Stimulated activated memory B cell treated with anti-CD40 and anti-IgM and Interleukin-4, amounts not matched to agents 10 μg/mL and 1 μg/mL and 100 μg/mL, for 72 hours (primary cell): Measurements from ENCODE around the gene RPL39L.
A peak's percentile ranks its signal among the peaks of the same experiment; 100 is the strongest.
"Not testable (repeated sequence)": the region's sequence is repeated elsewhere in the genome, so short reads cannot be mapped to it uniquely, and the experiment has no call there.

Experiments used
- ATAC-seq: fragments of 150-1000 bp; cut with Tn5 transposase; 2 replicates; pipeline ENCODE4 v1.10.0; 2021
- H3K27ac Mint-ChIP-seq: one replicate; pipeline ENCODE4 v1.8.0; 2022; ENCODE audit warnings: mild to moderate bottlenecking, mixed read lengths
- H3K27me3 Mint-ChIP-seq: one replicate; pipeline ENCODE4 v1.8.0; 2022; ENCODE audit warnings: mixed read lengths
- H3K36me3 Mint-ChIP-seq: one replicate; pipeline ENCODE4 v1.8.0; 2022; ENCODE audit warnings: mixed read lengths
- H3K4me1 Mint-ChIP-seq: one replicate; pipeline ENCODE4 v1.8.0; 2022; ENCODE audit warnings: mixed read lengths
- H3K4me3 Mint-ChIP-seq: one replicate; pipeline ENCODE4 v1.8.0; 2022; ENCODE audit warnings: mild to moderate bottlenecking, moderate library complexity, mixed read lengths
- H3K9me3 Mint-ChIP-seq: one replicate; pipeline ENCODE4 v1.8.0; 2022; ENCODE audit warnings: mixed read lengths

Gene RPL39L

DNA sequence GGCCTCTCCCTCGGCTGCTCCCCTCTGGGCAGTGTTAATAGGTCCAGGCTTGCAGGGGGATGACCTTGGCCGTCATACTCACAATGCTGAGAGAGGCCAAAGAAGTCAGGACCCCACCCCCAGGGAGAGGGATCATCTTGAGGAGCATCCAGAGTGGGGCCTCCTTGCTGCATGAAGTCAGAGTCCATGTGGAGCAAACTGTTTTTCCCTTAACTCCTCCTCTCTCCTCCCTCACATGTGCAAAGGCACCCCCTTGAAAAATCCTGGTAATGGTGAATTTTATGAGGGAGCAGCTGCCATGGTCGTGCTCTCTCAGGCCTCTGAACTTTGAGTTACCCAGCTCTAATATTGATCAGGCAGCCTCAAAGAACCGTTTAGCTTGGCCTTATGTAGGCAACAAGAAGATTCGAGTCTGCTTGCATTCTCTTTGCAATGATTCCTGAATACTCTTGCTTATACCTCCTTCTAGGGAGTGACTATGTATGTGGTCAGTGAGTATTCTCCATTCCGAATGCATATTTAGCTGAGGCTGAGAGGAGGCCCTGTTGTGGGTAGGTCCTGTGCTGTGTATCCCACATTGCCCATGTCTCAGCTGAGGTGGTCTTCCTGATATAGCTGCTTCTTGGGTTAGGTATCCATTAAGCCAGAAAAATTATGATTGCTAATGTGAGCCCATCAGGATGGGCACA lies 23.1 kb upstream of the RPL39L start:
- ATAC-seq, result no peak
- Mint-ChIP-seq H3K27me3 (peaks cover 7% of the 10 kb centered on the region), H3K9me3 (peaks cover 2% of the 10 kb centered on the region), H3K4me3 (no peak overlapping the region), H3K4me1 (no peaks in the 10 kb centered on the region), H3K27ac (peak overlapping the region; percentile 1), H3K36me3 (no peaks in the 10 kb centered on the region)

- ATAC-seq, result no peak
- Mint-ChIP-seq H3K9me3 (peaks cover 2% of the 10 kb centered on the region), H3K27ac (peak overlapping the region; percentile 1), H3K4me3 (no peak overlapping the region), H3K4me1 (no peaks in the 10 kb centered on the region), H3K36me3 (no peaks in the 10 kb centered on the region), H3K27me3 (peaks cover 7% of the 10 kb centered on the region)
Observed at GRCh38 chr3:187161556-187161955, 22.3 kb upstream of the RPL39L start.

DNA sequence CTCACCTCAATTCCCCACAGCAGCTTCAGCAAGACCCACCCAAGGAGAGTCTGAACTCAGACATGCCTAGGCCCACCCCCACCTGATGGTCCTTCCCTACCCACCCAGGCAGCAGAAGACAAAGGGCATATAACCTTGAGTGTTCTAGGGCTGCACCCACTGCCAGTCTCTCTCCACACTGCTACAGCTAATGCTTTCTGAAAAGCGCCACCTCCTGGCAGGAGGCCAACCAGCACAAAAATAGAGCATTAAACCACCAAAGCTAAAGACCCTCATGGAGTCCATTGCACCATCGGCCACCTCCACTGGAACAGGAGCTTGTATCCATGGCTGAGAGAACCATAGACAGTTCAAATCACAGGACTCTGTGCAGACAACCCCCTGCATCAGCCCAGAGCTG lies 11.3 kb upstream of the RPL39L start:
- H3K4me3 Mint-ChIP-seq, result no peak overlapping the region
- peaks cover 12% of the 10 kb centered on the region for H3K4me1 Mint-ChIP-seq
- H3K27me3 Mint-ChIP-seq, result no peaks in the 10 kb centered on the region
- peaks cover 9% of the 10 kb centered on the region for H3K9me3 Mint-ChIP-seq
- ATAC-seq, result peak; percentile 57
- no peak overlapping the region for H3K27ac Mint-ChIP-seq
- peaks cover 8% of the 10 kb centered on the region for H3K36me3 Mint-ChIP-seq

DNA sequence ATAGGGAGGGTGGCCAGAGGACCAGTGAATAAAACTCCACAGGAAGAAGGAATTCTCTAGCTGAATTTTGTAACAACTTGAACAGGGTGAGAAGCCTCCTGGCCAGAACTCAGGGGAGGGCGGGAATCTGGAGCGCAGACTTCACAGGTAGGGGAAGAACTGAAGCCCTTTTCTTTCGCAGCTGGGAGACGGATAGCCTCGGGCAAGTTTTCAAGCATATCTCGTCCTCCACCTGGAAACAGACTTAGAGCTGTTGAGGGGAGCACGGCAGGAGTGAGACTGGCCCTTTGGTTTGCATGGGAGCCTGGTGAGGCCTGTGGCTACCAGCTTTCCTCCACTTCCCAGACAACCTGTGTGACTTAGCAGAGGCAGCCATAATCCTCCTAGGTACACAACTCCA lies 10.9 kb upstream of the RPL39L start:
- peaks cover 12% of the 10 kb centered on the region for H3K4me1 Mint-ChIP-seq
- peaks cover 9% of the 10 kb centered on the region for H3K36me3 Mint-ChIP-seq
- ATAC-seq, result no peak
- no peak overlapping the region for H3K4me3 Mint-ChIP-seq
- no peak overlapping the region for H3K27ac Mint-ChIP-seq
- H3K27me3 Mint-ChIP-seq, result no peaks in the 10 kb centered on the region
- peaks cover 10% of the 10 kb centered on the region for H3K9me3 Mint-ChIP-seq

GRCh38 chr3:187146389-187146788 lies 7.1 kb upstream of the RPL39L start:
- Mint-ChIP-seq H3K4me3 (no peak overlapping the region), H3K9me3 (peaks cover 26% of the 10 kb centered on the region)
- no peak for ATAC-seq

GRCh38 chr3:187145149-187145895 lies 6.0 kb upstream of the RPL39L start:
- no peak for ATAC-seq
- Mint-ChIP-seq H3K27me3 (no peaks in the 10 kb centered on the region), H3K36me3 (peaks cover 22% of the 10 kb centered on the region), H3K27ac (no peak overlapping the region), H3K4me3 (no peak overlapping the region), H3K9me3 (peaks cover 26% of the 10 kb centered on the region), H3K4me1 (peaks cover 7% of the 10 kb centered on the region)

More at GRCh38 chr3:187146389-187146788, 7.1 kb upstream of the RPL39L start:
- Mint-ChIP-seq H3K27me3 (no peaks in the 10 kb centered on the region), H3K27ac (no peak overlapping the region), H3K4me1 (peaks cover 12% of the 10 kb centered on the region), H3K36me3 (peaks cover 22% of the 10 kb centered on the region)

DNA sequence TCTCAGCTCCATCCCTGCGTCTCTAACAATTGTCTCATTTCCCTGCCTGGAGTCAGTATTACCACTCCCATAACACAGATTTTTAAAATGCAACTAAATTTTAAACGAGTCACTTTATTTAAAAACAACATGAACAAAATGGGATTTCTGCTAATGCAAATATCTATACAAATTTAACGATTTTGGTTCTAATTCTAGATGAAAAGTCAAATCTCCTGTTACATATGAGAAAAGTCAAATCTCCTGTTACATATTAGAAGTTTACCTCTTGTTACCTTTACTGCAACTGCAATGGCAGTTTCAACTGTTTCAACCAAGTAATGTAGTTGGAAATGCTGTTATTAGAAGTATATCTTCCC lies 578 bp upstream of the RPL39L start:
- Mint-ChIP-seq H3K4me3 (peak overlapping the region; percentile 88), H3K4me1 (peaks cover 13% of the 10 kb centered on the region), H3K27me3 (no peaks in the 10 kb centered on the region), H3K9me3 (peaks cover 21% of the 10 kb centered on the region), H3K27ac (peak overlapping the region; percentile 98), H3K36me3 (peaks cover 20% of the 10 kb centered on the region)
- ATAC-seq, result no peak

DNA sequence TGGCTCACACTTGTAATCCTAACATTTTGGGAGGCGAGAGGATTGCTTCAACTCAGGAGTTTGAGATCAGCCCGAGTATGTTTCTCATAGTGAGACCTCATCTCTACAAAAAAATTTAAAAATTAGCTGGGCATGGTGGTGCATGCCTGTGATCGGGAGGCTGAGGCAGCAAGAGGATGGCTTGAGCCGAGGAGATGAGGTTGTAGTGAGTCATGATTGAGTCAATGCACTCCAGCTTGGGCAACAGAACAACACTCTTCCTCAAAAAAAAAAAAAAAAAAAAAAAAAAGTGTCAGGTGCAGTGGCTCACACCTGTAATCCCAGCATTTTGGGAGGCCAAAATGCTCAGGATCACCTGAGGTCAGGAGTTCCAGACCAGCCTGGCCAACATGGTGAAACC lies 2.4 kb downstream of the RPL39L start:
- H3K4me3 Mint-ChIP-seq, result no peak overlapping the region
- H3K9me3 Mint-ChIP-seq, result peaks cover 14% of the 10 kb centered on the region
- no peak for ATAC-seq
- H3K27ac Mint-ChIP-seq, result no peak overlapping the region
- no peaks in the 10 kb centered on the region for H3K27me3 Mint-ChIP-seq
- H3K36me3 Mint-ChIP-seq, result peaks cover 28% of the 10 kb centered on the region
- H3K4me1 Mint-ChIP-seq, result peaks cover 24% of the 10 kb centered on the region

- Mint-ChIP-seq H3K27ac (no peak overlapping the region), H3K4me3 (no peak overlapping the region), H3K36me3 (peaks cover 28% of the 10 kb centered on the region), H3K27me3 (no peaks in the 10 kb centered on the region), H3K9me3 (peaks cover 12% of the 10 kb centered on the region), H3K4me1 (peaks cover 24% of the 10 kb centered on the region)
- ATAC-seq, result no peak
Observed at GRCh38 chr3:187136337-187136736, 3.0 kb downstream of the RPL39L start.

DNA sequence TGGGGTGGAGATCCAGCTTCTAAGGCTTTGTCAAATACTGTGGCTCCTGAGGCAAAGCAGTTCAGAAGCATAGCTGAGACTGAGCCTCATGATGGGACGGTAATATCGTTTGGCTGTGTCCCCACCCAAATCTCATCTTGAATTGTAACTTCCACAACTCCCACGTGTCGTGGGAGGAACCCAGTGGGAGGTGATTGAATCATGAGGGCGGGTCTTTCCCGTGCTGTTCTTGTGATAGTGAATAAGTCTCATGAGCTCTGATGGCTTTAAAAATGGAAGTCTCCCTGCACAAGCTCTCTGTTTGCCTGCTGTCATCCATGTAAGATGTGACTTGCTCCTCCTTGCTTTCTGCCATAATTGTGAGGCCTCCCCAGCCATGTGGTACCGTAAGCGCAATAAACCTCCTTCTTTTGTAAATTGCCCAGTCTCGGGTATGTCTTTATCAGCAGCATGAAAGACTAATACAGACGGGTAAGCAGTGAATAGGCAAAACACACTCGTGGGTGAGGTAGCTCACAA lies 4.1 kb downstream of the RPL39L start:
- not testable (repeated sequence) for ATAC-seq, H3K4me3 Mint-ChIP-seq, H3K27ac Mint-ChIP-seq, H3K27me3 Mint-ChIP-seq
- Mint-ChIP-seq H3K4me1 (peaks cover 34% of the 10 kb centered on the region), H3K36me3 (peaks cover 34% of the 10 kb centered on the region), H3K9me3 (peaks cover 16% of the 10 kb centered on the region)

DNA sequence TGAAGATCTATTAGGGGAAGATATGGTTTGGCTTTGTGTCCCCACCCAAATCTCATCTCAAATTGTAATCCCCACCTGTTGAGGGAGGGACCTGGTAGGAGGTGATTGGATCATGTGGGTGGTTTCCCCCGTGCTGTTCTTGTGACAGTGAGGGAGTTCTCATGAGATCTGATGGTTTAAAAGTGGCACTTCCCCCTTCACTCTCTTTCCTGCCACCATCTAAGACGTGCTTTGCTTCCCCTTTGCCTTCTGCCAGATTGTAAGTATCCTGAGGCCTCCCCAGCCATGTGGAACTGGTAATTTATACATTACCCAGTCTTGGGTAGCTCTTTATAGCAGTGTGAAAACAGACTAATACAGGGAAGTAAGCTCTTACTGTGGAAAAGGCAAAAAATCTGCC lies 6.1 kb downstream of the RPL39L start:
- Mint-ChIP-seq H3K27ac (peak overlapping the region; percentile 66), H3K4me1 (peaks cover 26% of the 10 kb centered on the region), H3K9me3 (peaks cover 16% of the 10 kb centered on the region), H3K36me3 (peaks cover 36% of the 10 kb centered on the region)
- H3K4me3 Mint-ChIP-seq, ATAC-seq, H3K27me3 Mint-ChIP-seq: not testable (repeated sequence)

- peaks cover 16% of the 10 kb centered on the region for H3K9me3 Mint-ChIP-seq
- no peak for ATAC-seq
- H3K4me1 Mint-ChIP-seq, result peaks cover 26% of the 10 kb centered on the region
- H3K36me3 Mint-ChIP-seq, result peaks cover 36% of the 10 kb centered on the region
- H3K27ac Mint-ChIP-seq, result peak overlapping the region; percentile 66
- H3K4me3 Mint-ChIP-seq, result no peak overlapping the region
- no peaks in the 10 kb centered on the region for H3K27me3 Mint-ChIP-seq
Observed at GRCh38 chr3:187132666-187133065, 6.6 kb downstream of the RPL39L start.

GRCh38 chr3:187131981-187132380 lies 7.3 kb downstream of the RPL39L start:
- Mint-ChIP-seq H3K9me3 (peaks cover 16% of the 10 kb centered on the region), H3K4me3 (no peak overlapping the region), H3K27me3 (no peaks in the 10 kb centered on the region), H3K36me3 (peaks cover 36% of the 10 kb centered on the region), H3K27ac (peak overlapping the region; percentile 66), H3K4me1 (peaks cover 26% of the 10 kb centered on the region)
- no peak for ATAC-seq

DNA sequence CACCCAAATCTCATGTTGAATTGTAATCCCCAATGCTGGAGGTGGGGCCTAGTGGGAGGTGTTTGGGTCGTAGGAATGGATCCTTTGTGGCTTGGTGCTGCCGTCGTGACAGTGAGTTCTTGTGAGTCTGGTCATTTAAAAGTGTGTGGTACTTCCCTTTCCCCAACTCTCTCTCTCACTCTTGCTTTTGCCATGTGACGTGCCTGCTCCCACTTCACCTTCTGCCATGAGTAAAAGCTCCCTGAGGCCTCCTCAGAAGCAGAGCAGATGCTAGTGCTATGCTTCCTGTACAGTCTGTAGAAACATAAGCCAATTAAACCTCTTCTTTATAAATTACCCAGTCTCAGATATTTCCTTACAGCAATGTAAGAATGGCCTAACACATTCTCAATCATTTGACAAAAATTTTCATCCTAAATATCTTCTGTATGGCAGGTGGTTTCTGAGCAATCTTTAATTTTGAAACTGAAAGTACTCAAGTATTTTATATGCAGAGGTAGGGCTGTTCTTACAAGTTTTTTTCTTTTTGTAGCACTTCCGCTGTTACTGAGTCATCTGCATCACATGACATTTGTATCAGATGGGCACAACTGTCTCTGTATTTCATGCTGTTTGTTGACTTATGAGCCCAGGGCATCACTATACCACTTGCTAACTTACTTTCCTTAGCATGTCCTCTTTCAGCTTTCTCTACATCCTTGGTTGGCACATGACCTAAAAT lies 8.8 kb downstream of the RPL39L start:
- peak overlapping the region; percentile 48 for H3K4me3 Mint-ChIP-seq
- peak; percentile 94 for ATAC-seq
- no peaks in the 10 kb centered on the region for H3K27me3 Mint-ChIP-seq
- H3K36me3 Mint-ChIP-seq, result peaks cover 31% of the 10 kb centered on the region
- H3K9me3 Mint-ChIP-seq, result peaks cover 15% of the 10 kb centered on the region
- peak overlapping the region; percentile 90 for H3K27ac Mint-ChIP-seq
- H3K4me1 Mint-ChIP-seq, result peaks cover 30% of the 10 kb centered on the region

DNA sequence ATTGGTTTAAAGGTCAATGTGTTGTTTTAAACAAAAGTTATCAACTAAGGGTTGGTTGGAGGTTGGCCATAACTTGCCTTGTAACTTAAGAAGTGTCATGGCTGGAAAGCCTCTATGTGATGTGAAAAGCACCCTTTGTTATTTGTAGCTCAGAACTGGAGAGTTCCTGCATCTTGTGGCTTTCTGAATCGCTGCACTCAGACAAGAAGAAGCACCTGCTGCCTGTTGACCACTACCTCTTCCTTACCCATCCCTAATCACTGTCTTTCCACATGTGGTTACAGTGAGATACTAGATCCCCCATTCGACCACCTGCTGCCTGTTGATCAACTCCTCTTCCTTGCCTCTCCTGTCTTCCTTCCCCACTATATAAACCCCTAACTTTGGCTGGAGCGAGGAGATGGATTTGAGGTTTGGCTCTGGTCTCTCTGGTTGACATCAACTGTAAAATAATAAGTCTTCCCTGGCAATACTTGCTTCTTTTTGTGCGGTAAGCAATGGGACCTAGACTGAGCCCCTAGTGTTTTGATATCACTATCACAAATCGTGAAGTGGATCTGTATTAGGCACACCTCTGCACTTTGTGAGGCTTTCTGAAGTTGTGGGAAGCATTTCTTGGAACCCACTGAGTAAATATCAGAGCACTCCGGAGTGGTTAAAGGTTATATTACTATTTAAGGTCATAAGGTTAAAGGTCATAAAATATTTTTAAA lies 13.8 kb downstream of the RPL39L start:
- Mint-ChIP-seq H3K27ac (peak overlapping the region; percentile 31), H3K4me3 (no peak overlapping the region), H3K36me3 (peaks cover 4% of the 10 kb centered on the region), H3K4me1 (peaks cover 20% of the 10 kb centered on the region), H3K9me3 (peaks cover 2% of the 10 kb centered on the region), H3K27me3 (no peaks in the 10 kb centered on the region)
- ATAC-seq, result peak; percentile 82
